Measurements from ENCODE around the gene SLX4IP.

Gene SLX4IP

GRCh38 chr20:10663756-10664155 lies 228.7 kb downstream of the SLX4IP start:
- no peak for DNase-seq (ENCODE audit: low read depth in 2 of 2)

GRCh38 chr20:10665027-10665561 lies 230.0 kb downstream of the SLX4IP start:
- DNase-seq (ENCODE audit: low read depth in 2 of 2), result no peak

DNA sequence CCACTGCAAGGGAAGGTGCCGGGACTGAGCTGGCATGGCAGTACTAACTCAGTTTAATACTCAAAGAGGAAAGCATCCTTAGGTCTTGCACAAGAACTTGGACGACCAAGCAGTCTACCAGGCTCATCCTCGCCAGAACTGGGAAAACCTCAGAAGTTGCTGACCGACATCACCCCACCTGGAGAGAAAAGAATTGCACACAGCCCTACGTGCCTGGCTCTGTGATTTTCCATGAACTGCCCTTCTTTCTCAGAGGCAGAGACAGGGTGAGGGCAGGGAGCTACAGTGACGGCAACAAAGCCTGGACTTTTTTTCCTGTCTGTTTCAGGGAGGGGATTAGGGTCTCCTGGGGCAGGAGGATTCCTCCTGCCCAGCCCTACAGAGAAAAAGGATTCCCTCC lies 230.7 kb downstream of the SLX4IP start:
- DNase-seq (ENCODE audit: low read depth in 2 of 2), result no peak

DNA sequence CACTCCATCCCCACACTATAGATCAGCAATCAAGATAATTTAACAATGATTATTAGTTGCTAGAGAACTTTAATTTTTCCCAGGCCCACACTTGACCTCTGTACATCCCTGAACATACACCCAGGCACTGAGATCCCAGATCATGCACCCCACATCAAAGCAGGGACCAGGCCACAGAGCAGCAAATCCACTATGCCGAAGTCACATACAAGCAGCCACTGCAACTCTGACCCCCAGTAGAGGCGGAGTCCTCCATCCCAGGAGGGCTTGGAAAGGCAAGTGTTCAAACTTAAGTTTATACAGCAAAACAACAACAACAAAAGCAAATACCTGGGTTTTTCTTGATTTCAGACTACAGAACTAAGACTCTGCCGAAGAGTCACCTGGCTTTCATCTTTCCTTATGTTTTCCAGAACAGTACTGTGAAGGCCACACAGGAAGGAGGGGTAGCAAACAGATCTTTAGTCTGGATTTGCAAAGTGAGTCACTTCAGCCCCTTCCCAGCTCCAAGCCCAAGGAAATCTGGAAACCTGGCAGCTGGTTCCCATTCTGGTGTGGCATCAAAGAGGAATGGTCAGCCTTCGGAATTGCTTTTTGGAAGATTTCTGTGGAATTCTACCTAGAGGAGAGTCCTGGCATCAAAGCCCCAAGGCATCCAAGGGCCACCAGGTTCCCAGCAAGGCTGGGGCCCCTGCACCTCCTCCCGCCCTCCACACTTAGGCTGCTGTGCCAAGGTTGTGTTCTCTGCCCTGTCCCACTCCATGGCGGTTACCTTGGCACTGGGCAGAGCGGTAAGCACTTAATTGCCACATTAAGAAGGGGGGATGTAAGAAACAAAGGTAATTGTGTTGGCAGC lies 231.3 kb downstream of the SLX4IP start:
- DNase-seq (ENCODE audit: low read depth in 2 of 2), result no peak

- DNase-seq (ENCODE audit: low read depth in 2 of 2), result no peak
These were observed 231.9 kb downstream of the SLX4IP start for GRCh38 chr20:10667077-10667401.

DNA sequence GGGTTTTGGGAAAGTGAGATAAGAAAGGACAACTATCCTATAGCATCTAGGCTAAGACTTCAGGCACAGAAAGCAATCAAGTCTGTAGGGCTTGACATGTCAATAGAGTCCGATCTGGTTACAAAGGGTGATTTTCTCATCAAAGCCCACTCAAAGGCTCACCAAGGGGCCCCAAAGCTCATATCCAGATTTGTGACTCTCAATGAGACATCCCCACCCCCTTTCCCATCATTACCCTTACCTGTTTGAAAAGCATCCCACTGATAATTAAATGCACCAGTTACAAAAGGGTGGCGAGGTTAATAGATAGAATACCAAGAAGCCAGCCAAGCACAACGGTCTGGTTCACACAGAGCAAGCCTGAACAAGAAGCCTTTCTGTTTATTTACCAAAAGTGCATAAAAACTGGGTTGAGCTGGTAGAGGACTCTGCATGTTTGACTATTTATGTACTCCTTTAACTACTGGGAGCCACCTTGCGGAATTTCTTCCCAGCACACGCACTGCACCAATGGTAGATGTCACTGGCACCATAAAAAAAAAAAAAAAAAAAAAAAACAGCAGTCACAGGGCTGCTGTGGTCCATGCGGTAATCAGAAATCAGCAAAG lies 232.6 kb downstream of the SLX4IP start:
- no peak for DNase-seq (ENCODE audit: low read depth in 2 of 2)

GRCh38 chr20:10668677-10669368 lies 233.7 kb downstream of the SLX4IP start:
- no peak for DNase-seq (ENCODE audit: low read depth in 2 of 2)

- DNase-seq (ENCODE audit: low read depth in 2 of 2), result no peak
These were observed 234.8 kb downstream of the SLX4IP start for GRCh38 chr20:10669843-10670446.

GRCh38 chr20:10670501-10671220 lies 235.6 kb downstream of the SLX4IP start:
- no peak for DNase-seq (ENCODE audit: low read depth in 2 of 2)

DNA sequence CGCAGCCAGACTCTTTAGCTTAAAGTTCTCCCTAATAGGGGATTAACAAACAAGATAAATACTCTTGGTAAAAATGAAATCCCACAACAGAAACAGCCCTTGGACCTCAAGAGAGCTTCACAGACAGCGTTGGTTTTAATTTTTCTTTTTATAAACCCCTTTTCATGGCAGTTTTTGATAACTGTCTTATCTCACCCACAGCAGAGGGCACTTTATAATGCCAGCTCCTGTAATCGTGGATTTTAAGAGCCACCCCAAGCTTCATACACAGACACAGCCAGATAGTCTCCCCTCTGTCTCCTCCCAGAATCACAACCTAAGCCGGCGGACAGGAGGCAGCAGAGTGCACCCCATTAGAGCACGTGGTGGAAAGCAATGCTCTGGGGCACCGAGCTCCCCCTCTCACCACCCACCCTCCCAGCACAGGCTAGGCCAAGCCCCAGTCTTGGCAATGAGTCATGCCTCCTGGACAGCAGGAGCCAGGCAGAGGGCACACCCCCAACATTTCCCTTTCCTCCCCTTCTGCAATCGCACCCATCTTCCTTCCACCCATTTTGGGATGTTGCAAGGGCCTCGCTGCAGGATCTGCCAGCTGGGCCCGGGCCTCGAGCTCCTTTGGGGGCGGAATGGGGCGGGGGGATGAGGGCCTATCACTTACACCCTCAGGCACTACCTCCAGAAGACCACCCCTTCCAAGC lies 236.3 kb downstream of the SLX4IP start:
- DNase-seq (ENCODE audit: low read depth in 2 of 2), result no peak

DNA sequence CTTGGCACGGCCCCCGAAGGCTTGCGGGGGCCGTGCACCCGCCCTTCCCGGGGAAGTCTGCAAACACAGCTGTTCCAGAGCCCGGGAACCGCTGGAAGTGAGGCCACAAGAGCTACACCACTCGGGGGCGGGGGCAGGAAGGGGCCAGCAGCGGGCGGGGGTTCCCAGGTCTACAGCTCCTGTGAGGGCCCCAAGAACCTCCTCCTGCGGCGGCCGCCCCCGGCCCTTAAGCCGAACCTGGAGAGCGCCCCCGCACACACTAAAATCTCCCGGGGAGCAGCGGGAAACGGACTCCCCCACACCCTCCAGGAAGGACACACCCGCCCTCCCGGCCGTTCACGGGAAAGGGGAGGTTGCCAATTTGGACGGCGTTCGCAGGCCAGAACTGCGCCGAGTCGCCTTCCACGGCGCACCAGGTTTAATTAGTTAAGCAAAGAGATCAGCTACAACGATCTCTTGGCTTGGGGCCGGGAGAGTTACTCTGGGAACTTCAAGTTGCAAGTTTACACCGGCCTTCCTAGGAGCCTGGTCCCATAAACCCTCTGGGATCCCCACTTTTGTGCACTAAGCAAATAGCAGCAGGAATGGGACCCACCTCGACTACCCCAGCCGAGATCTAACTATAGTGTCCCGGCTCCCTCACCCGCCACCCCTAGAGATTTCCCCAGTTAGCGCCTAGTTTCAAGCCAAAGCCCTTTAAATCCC lies 237.0 kb downstream of the SLX4IP start:
- DNase-seq (ENCODE audit: low read depth in 2 of 2), result no peak

DNA sequence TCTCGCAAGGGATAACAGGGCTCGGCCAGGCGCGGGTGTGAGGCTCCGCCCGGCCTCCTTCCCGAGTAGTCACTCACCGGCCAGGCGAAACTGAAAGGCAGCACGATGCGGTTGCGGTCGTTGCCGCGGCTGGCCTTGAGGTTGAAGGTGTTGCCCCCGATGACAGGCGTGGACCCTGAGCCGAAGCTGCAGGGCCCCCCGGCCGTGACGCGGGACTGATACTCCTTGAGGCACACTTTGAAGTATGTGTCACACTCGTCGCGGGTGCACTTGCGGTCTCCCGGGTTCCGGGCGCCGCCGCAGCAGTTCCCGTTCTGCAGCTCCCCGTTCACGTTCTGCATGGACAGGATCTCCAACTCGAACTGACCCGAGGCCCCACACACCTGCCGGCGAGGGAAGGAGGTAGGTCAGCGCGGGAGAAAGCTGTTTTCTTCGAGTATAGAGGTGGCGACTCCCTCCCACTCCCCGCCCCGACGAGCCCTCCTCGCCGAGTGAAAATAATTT lies 237.6 kb downstream of the SLX4IP start:
- DNase-seq (ENCODE audit: low read depth in 2 of 2), result no peak

GRCh38 chr20:10673176-10673841 lies 238.2 kb downstream of the SLX4IP start:
- DNase-seq (ENCODE audit: low read depth in 2 of 2), result no peak

GRCh38 chr20:10673842-10674683 lies 239.0 kb downstream of the SLX4IP start, which contains the start of gene JAG1:
Gene JAG1 (minus strand): TSS chr20:10673999. CDS start chr20:10673530, 469 bp downstream.
- peak in 1 of 2 donors; percentile 34 for DNase-seq (ENCODE audit: low read depth in 2 of 2)

DNA sequence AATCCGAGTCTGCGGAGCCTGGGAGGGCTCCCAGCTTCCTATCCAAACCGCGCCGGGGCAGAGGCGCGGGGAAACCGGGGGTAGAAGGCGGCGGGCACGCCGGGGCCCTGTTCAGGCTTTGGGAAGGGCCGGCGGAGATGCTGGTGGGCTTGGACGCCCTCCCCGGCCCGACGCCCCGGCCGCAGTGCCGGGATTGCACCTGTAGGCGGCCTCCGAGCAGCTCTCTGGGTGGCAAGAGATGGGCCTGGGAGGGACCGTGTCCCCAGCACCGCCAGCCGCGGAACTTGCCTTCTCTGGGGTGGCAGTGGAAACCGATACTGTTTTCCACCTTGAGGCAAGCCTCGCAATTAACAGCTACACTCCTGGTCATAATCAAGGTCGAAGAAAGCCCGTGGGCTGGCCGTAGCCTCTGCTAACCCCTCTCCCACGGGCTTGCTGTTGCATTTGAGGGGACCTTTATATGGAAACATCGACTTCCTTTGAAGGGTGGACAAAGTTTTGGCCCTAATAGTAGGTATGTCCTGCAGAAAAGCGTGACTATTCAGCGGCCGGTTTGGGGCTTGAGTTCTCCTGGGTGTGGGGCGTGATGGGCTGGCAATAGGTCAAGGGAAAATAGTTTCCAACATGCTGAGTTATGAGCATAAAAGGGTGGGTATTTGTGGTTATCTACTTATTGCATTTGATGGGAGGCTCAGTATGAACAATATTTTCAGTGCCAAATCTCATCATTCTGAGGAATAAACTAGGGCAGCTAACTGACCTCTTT lies 239.8 kb downstream of the SLX4IP start:
- DNase-seq (ENCODE audit: low read depth in 2 of 2), result no peak

- DNase-seq (ENCODE audit: low read depth in 2 of 2), result no peak
These were observed 240.3 kb downstream of the SLX4IP start for GRCh38 chr20:10675450-10675848.

GRCh38 chr20:10676518-10676917 lies 241.4 kb downstream of the SLX4IP start:
- no peak for DNase-seq (ENCODE audit: low read depth in 2 of 2)

Measured in stimulated activated CD8-positive, alpha-beta memory T cell treated with anti-CD3 and anti-CD28 coated beads, Interleukin-15, amount 100 ng/mL, for 4 hours (primary cell).